GM10248 (cell line): Measurements from ENCODE around the gene NDUFC1.
"Not testable (repeated sequence)": the region's sequence is repeated elsewhere in the genome, so short reads cannot be mapped to it uniquely, and the experiment has no call there.

Experiments used
- CTCF ChIA-PET: fragments of 300-600 bp; sonication (Branson Sonifier 250); formaldehyde crosslinking; extraction: SDS; loops from one replicate; lab custom pipeline; 2021; ENCODE audit warnings: antibody characterized with exemption; lab: Yijun Ruan, JAX
- POLR2A ChIA-PET: fragments of 350-650 bp; sonication (Branson Sonifier 250); formaldehyde crosslinking; extraction: SDS; loops from one replicate; lab custom pipeline; 2020; ENCODE audit warnings: antibody characterized with exemption; lab: Yijun Ruan, JAX
- DNase-seq: peaks from one replicate; pipeline ENCODE4 v3.0.0; 2012; ENCODE audit errors: extremely low spot score
- CTCF ChIP-seq: IDR thresholded peaks from 2 replicates; pipeline ENCODE4 v1.5.1; 2012; ENCODE audit warnings: mild to moderate bottlenecking, low read depth; ENCODE audit errors: extremely low read depth, missing control alignments, control extremely low read depth

The NDUFC1 gene

DNA sequence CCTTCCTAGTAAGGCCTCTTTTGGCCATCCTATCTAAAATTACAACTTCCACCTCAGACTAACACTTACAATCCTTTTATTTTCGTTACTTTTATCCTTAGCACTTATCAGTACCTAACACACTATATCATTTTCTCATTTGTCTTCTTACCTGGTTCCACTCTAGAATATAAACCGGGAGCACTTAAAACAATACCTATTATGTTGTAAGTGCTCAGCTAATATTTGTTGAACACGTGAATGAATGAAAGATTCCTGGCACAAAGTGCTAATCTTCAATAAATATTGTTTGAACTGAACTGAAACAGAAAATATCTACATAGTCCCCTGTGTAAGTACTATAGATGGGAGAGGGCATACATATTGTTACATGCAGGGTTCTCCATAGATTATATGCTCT is 36.6 kb downstream of the NDUFC1 start:
- DNase-seq: no peak
- ChIA-PET CTCF (interaction anchor here (0.9 to 2.3 kb wide), 12 partner anchors 10 to 167 kb away, joined by 3 to 16 read pairs (median 4); partner anchors contain the start of gene NAA15), POLR2A (interaction anchor here (1.0 kb wide), 1 partner anchor 89 kb away, joined by 4 read pairs; the partner anchor contains the start of gene ELF2)
- TF ChIP-seq CTCF: no peak

DNA sequence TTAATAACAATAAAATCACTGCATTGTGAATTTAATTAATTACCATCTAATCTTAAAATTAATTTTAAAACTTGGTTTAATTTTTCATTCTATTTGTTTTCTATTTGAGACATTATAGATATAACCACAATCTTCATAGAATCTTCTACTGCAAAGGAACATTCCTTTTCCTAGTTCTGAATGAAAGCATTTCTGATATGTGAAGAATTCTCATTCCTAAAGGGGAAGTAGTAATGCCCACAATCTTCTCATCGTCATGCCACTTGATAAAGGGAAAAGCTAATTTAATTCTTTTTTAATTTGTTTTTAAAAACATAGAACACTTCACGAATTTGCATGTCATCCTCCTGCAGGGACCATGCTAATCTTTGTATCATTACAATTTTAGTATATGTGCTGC is 45.9 kb downstream of the NDUFC1 start:
- no peak for DNase-seq
- POLR2A ChIA-PET: no interaction called here
- CTCF ChIA-PET: interaction anchor here (0.8 to 2.4 kb wide), 5 partner anchors 10 to 226 kb away, joined by 3 to 6 read pairs (median 4); no protein-coding TSS in a partner anchor
- TF ChIP-seq CTCF: no peak

DNA sequence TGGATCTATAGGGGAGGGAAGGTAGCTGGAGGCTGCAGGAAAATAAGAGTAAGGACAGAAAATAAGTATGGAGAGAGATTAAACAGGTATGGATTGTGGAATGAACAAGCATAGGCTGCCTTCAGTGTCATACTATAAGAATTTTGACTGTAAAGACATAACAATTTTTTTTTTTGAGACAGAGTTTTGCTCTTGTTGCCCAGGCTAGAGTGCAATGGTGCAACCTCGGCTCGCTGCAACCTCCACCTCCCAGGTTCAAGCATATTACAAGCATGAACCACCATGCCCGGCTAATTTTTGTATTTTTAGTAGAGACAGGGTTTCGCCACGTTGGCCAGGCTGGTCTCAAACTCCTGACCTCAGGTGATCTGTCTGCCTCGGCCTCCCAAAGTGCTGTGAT is 46.7 kb downstream of the NDUFC1 start:
- POLR2A ChIA-PET, DNase-seq: not testable (repeated sequence)
- CTCF ChIA-PET: interaction anchor here (1.2 to 1.6 kb wide), 2 partner anchors 10 to 40 kb away, joined by 3 to 4 read pairs; no protein-coding TSS in a partner anchor

DNA sequence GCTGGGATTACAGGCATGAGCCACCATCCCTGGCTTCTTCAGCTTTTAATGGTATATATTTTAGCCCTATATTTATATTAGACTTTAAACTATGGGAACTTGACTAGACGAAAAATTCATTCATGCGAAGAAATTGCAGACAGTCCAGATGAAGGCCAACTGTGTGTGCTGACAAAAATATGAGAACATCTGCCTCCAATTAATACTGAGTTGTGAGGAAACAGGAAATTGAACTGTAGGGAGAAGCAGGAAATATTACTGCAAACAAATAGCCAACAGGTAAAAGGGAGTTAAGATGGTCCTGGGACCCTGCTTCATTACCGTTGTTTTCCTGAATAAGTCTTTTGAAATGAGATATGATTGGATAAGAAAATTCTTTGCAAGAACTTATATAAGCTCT is 48.6 kb downstream of the NDUFC1 start:
- DNase-seq: no peak
- POLR2A ChIA-PET: no interaction called here
- CTCF ChIA-PET: interaction anchor here (0.7 to 2.3 kb wide), 8 partner anchors 9 to 155 kb away, joined by 3 to 8 read pairs (median 3); no protein-coding TSS in a partner anchor
- no peak for TF ChIP-seq CTCF

- POLR2A ChIA-PET: no interaction called here
Observed at GRCh38 chr4:139253046-139253445, 49.2 kb downstream of the NDUFC1 start.

GRCh38 chr4:139247700-139248238 is 54.5 kb downstream of the NDUFC1 start:
- TF ChIP-seq CTCF: no peak

More at GRCh38 chr4:139253046-139253445, 49.2 kb downstream of the NDUFC1 start:
- no peak for TF ChIP-seq CTCF
- no peak for DNase-seq
- CTCF ChIA-PET: interaction anchor here (0.6 to 2.3 kb wide), 6 partner anchors 8 to 154 kb away, joined by 3 to 8 read pairs (median 3); no protein-coding TSS in a partner anchor

DNA sequence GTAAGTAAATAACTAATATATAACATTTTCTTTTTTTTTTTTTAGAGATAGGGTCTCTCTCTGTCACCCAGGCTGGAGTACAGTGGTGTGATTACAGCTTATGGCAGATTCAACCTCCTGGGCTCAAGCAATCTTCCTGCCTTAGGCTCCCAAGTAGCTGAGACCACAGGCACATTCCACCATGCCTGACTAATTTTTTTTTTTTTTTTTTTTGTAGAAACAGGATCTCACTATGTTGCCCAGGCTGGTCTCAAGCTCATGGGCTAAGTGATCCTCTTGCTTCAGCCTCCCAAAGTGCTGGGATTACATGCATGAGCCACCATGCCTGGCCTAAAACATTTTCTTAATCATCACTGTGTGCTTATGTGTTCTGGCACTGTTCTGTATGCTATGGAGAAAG is 55.0 kb downstream of the NDUFC1 start:
- CTCF ChIA-PET: no interaction called here
- no peak for TF ChIP-seq CTCF
- POLR2A ChIA-PET: interaction anchor here (0.6 kb wide), 1 partner anchor 28 kb away, joined by 3 read pairs; no protein-coding TSS in a partner anchor
- no peak for DNase-seq

More at GRCh38 chr4:139247700-139248238, 54.5 kb downstream of the NDUFC1 start:
- ChIA-PET POLR2A (interaction anchor here (0.6 kb wide), 1 partner anchor 27 kb away, joined by 3 read pairs; no protein-coding TSS in a partner anchor), CTCF (no interaction called here)
- DNase-seq: no peak
